ENCODE measurements around the gene MOSMO.
"Not testable (repeated sequence)": the region's sequence is repeated elsewhere in the genome, so short reads cannot be mapped to it uniquely, and the experiment has no call there.

DNA sequence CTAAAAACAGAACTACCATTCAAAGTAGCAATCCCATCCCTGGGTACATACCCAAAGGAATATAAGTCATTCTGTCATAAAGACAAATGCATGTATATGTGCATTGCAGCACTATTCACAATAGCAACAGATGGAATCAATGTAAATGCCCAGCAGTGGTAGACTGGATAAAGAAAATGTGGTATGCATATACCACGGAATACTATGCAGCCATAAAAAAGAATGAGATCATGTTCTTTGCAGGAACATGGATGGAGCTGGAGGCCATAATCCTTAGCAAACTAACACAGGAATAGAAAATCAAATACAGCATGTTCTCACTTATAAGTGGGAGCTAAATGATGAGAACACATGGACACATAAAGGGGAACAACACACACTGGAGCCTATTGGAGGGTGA lies 120.6 kb downstream of the MOSMO start:
- not testable (repeated sequence) for TF ChIP-seq EZH2 (IDR thresholded peaks at IDR 0.05; ENCODE audit: insufficient read depth, poor library complexity, severe bottlenecking); EZH2phosphoT487 (IDR thresholded peaks at IDR 0.05; ENCODE audit: insufficient read depth, low read depth)
